GF-D8 (cell line): Measurements from ENCODE around the gene CCNE1.
"Not testable (repeated sequence)": the region's sequence is repeated elsewhere in the genome, so short reads cannot be mapped to it uniquely, and the experiment has no call there.

Source experiments
- DNase-seq: peaks from one replicate; lab custom pipeline; 2025; lab: John Stamatoyannopoulos, UW

Gene CCNE1

GRCh38 chr19:29787281-29787680 lies 24.5 kb upstream of the CCNE1 start:
- no peak for DNase-seq

- no peak for DNase-seq
Measured at GRCh38 chr19:29789007-29789406, 22.8 kb upstream of the CCNE1 start.

DNA sequence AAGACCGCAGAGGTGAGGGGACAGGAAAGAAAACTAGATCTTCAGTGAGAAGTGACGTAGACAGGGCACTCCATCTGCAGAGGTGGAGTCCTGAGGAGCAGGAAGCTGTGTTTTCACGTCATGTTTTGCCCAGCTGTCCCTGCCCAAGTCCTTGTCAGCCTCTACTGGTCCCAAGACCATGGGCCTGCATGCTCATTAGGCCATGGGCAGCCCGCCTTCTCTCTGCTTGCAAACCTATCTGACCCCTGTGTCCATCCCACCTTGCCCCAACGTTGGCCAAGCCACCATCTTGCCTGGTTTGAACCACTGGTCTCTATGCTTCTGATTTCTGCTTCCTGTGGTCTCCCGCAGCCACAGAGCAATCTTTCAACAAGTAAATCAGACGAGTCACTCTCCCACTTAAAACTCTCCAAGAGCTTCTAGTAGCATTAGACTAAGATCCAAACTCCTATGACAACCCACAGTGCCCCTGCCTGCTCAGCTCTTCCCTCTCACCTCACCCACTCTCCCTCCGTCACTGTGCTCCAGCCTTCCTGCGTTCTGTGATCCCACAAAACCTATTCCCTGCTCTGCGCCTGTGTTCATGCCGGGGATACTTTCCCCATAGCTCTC lies 18.6 kb upstream of the CCNE1 start:
- no peak for DNase-seq

DNA sequence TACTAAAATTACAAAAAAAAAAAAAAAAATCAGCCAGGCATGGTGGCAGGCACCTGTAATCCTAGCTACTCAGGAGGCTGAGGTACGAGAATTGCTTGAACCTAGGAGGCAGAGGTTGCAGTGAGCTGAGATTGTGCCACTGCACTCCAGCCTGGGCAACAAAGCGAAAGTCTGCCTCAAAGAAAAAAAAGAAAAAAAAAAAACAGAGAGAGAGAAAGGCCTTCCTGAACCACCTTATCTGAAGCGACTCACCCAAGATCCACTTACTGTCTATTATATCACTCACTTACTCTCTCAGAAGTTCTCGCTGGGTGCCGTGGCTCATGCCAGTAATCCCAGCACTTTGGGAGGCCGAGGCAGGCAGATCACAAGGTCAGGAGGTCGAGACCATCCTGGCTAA lies 17.3 kb upstream of the CCNE1 start:
- not testable (repeated sequence) for DNase-seq

- DNase-seq = no peak
Measured at GRCh38 chr19:29795461-29796172, 16.2 kb upstream of the CCNE1 start.

- DNase-seq = no peak
Measured at GRCh38 chr19:29796173-29796573, 15.6 kb upstream of the CCNE1 start.

DNA sequence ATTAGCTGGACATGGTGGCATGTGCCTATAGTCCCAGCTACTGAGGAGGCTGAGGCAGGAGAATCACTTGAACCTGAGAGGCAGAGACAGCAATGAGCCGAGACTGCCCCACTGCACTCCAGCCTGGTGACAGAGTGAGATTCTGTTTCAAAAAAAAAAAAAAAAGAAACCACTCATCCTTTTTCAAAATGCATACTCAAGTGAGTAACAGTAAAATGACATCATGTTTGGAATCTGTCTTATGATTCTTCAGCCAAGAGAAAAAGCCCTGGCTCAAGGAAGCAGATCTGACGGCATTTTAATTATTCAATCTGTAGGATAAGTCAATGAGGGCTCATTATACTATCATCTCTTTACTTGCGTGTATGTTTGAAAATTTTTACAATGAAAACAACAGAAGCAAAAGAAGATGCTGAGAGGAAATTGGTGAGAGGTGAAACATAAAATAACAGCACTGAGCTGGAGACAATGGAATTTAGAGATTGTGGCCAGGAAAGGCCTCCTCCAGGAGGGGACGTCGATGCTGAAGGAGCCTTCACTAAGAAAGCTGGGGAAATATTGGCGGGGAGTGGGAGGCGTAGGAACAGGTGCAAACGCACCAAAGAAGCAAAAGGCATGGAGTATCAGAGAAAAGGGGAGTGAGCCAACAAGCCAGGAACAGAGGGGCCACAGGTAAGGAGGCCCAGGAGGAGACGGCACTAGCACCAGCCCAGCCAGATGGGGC lies 12.9 kb upstream of the CCNE1 start:
- DNase-seq = no peak

GRCh38 chr19:29800100-29800825 lies 11.5 kb upstream of the CCNE1 start:
- no peak for DNase-seq

GRCh38 chr19:29803951-29804350 lies 7.8 kb upstream of the CCNE1 start:
- DNase-seq = not testable (repeated sequence)

DNA sequence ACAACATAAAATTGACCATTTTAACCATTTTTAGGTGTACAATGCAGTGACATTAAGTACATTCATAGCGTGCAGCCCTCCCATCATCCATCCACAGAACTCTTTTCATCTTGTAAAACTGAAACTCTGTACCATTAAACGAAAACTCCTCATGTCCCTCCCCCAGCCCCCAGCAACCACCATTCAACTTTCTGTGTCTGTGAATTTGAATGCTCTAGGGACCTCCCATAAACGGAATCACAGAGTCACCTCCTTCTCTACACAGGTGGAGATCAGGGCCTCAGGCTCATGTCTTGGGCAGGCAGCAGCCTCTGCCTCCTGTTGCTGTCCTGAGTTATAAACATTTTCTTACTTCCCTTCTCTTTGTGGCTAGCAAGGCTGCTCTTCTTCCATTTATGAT lies 7.3 kb upstream of the CCNE1 start:
- no peak for DNase-seq

- no peak for DNase-seq
Measured at GRCh38 chr19:29805031-29805965, 6.5 kb upstream of the CCNE1 start.

DNA sequence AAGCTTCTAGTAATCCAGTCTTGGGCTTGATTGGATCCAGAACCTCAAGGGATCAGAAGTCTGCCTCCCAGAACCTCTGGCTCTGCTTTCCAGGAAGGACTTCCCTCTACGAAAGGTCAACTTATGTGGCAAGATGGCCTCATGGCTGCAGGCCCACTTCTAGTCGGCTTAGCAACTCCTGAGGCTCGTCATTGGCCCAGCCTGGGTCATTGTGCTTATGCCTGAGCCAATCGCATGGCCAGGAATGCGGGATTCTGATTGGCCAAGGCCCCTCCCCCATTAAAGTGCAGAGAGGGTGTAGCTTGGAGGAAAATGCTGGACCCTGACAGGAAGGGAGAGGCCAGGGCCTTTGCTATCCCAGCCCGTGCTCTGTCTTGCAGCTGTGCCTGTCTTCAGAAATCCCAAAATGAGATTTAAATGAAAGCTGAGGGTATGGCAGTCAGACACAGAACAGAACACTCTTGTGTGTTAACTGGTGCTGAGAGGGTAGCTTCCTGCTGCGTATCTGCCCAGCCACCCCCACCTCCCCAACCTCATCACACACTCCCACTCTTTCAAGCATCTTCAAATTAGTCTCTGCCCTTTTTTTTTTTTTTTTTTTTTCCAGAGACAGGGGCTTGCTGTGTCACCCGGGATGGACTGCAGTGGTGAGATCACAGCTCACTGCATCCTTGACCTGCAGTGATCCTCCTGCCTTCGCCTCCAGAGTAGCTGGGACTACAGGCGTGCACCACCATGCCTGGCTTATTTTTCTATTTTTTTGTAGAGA lies 5.5 kb upstream of the CCNE1 start:
- DNase-seq = no peak

- no peak for DNase-seq
Measured at GRCh38 chr19:29807178-29807577, 4.6 kb upstream of the CCNE1 start.

DNA sequence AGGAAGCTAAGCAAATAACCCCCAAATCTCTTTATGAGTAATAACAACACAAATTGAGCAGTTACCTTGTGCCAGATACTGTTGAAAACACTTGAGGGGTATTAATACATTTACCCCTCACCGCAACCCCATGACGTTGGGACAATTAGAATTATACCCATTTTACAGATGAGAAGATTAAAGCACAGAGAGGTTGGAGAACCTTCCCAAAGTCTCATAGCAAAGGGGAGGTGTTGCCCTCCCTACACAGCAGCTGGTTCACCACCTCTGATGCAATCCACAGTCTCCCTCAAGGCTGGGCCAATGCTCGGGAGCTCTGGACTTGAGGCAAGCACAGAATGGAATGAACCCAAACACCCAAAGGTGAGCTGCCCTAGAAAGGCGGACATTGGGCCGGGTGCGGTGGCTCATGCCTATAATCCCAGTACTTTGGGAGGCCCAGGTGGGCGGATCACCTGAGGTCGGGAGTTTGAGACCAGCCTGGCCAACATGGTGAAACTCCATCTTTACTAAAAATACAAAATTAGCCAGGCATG lies 3.9 kb upstream of the CCNE1 start:
- no peak for DNase-seq

DNA sequence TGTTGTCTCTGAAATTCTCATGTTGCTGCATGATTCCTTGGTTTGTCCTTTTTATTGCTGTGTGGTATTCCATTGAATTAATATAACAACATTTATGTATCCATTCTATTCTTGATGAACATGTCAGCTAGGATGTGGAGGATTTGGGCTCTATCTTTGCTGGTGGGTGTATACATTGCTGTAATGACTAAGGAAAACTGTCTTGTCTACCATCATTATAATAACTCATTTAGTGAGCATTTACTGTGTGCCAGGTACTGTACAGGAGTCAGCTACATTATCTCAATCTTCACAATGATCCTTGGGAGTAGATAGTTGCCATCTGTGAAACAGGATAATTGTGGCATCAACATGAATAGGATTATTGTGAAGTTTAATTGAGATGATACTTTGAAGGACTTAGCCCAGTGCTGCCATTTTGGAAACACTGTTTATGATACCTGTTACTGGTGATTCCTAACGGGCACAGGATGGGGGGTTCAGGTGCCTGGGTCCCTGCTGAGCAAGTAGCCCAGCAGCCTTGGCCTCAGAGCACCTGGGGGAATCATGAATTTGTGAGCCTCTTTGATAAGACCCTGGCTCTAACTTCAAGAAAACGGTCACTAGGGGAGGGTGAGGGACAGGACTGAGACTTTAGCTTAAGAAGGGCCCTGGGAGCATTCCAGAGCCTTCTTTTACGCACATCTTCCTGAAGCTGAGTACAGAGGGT lies 1.8 kb upstream of the CCNE1 start:
- DNase-seq = no peak

- no peak for DNase-seq
Measured at GRCh38 chr19:29810504-29810871, 1.3 kb upstream of the CCNE1 start.

DNA sequence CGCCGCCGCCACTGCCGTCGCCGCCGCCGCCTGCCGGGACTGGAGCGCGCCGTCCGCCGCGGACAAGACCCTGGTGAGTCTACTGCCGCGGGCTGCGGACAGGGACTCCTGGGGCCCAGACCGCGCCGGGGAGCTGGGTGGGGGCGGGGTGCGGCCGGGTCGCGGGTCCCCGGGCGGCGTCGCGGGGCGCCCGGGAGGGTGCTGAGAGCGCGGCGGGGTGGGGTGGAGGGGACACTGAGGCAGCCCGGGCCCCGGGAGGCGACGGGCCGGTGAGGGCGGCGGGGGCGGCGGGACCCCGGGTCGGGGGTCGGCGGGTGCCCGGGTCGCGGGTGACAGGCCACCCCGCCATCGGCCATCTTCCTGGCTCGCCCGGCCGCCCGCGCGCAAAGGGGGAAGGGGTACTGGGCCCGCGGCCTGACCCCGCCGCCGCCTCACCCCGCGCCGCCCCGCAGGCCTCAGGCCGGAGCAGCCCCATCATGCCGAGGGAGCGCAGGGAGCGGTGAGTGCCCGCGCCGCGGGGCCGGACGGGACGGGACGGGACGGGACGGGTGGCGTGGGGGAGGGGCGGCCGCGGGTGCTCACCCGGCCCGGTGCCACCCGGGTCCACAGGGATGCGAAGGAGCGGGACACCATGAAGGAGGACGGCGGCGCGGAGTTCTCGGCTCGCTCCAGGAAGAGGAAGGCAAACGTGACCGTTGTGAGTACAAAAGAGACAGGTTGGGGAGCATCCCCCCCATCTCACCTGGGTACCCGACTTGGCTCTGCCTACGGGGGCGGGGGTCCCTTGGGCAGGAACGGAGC lies 489 bp downstream of the CCNE1 start:
- DNase-seq = no peak

DNA sequence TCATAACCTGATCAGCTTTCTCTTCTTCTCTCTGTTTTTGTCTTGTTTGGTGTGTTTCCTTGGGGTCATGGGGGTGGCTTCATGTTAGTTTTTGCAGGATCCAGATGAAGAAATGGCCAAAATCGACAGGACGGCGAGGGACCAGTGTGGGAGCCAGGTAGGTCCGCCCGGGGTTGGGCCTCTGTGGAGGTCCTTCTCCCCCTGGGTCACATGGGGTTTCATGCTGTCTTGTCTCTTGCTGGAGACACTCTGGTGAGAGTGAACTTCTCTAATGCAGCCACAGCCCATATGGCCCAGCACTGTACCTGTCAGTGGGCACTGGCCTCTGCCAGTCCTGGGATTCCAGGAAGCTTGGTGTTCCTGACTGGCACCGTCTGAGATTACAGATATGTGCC lies 1.1 kb downstream of the CCNE1 start:
- DNase-seq = no peak

GRCh38 chr19:29813642-29814041 lies 1.9 kb downstream of the CCNE1 start:
- no peak for DNase-seq
